Measurements from ENCODE around the gene RERE. TPM values are rescaled to one million over a fixed set of nuclear protein-coding genes. Genes with fewer than 3 reads are reported as not detected.

The RERE gene
- total RNA-seq, 2 donors from 2014 or later = 74.5 to 128 TPM

GRCh38 chr1:8649875-8650274 lies 167.6 kb downstream of the RERE start:
- Histone ChIP-seq H3K36me3 (replicated peaks in 1 of 2; ENCODE audit: insufficient read depth in 1 of 2, low read depth in 2 of 2) (no peaks in the 10 kb centered on the region), H3K4me1 (peaks cover 56% of the 10 kb centered on the region), H3K9me3 (no peaks in the 10 kb centered on the region), H3K27me3 (no peaks in the 10 kb centered on the region), H3K27ac (no peak overlapping the region), H3K4me3 (no peak overlapping the region)
- ATAC-seq (no peak), DNase-seq (no peak)
- WGBS, 2 donors = 92 to 96% methylated on average over 6 of the region's 6 CpGs
- no peak for TF ChIP-seq CTCF (IDR thresholded peaks at IDR 0.05)
- TF ChIP-seq POLR2A (IDR thresholded peaks at IDR 0.05) = no peak
- intact Hi-C loops (cut with DNase I) = no loop called here

GRCh38 chr1:8649027-8649426 lies 168.4 kb downstream of the RERE start:
- TF ChIP-seq CTCF (IDR thresholded peaks at IDR 0.05) (no peak), POLR2A (IDR thresholded peaks at IDR 0.05) (no peak)
- intact Hi-C loops (cut with DNase I) = no loop called here

GRCh38 chr1:8646996-8647395 lies 170.4 kb downstream of the RERE start:
- Histone ChIP-seq H3K36me3 (replicated peaks in 1 of 2; ENCODE audit: insufficient read depth in 1 of 2, low read depth in 2 of 2) (no peaks in the 10 kb centered on the region), H3K27me3 (no peaks in the 10 kb centered on the region), H3K27ac (no peak overlapping the region), H3K4me3 (no peak overlapping the region), H3K9me3 (no peaks in the 10 kb centered on the region), H3K4me1 (peaks cover 67% of the 10 kb centered on the region)
- WGBS, 2 donors = 65 to 75% methylated on average over 3 of the region's 3 CpGs
- intact Hi-C loops (cut with DNase I) = no loop called here
- DNase-seq (no peak), ATAC-seq (no peak)
- TF ChIP-seq POLR2A (IDR thresholded peaks at IDR 0.05) = no peak
- TF ChIP-seq CTCF (IDR thresholded peaks at IDR 0.05) = no peak

More at GRCh38 chr1:8649027-8649426, 168.4 kb downstream of the RERE start:
- Histone ChIP-seq H3K36me3 (replicated peaks in 1 of 2; ENCODE audit: insufficient read depth in 1 of 2, low read depth in 2 of 2) (no peaks in the 10 kb centered on the region), H3K27ac (peak overlapping the region in 1 of 4 donors; percentile 10), H3K9me3 (no peaks in the 10 kb centered on the region), H3K4me1 (peaks cover 64% of the 10 kb centered on the region), H3K4me3 (no peak overlapping the region), H3K27me3 (no peaks in the 10 kb centered on the region)
- no peak for ATAC-seq
- 0 to 7% methylated on average over 1 of the region's 1 CpG for WGBS, 2 donors
- no peak for DNase-seq

GRCh38 chr1:8646189-8646588 lies 171.3 kb downstream of the RERE start:
- H3K27ac ChIP-seq = no peak overlapping the region
- DNase-seq (peak in 1 of 4 donors; percentile 21), ATAC-seq (no peak)
- intact Hi-C loops (cut with DNase I) = no loop called here
- H3K4me3 ChIP-seq = no peak overlapping the region
- no peaks in the 10 kb centered on the region for H3K9me3 ChIP-seq
- no peaks in the 10 kb centered on the region for H3K27me3 ChIP-seq
- 75 to 89% methylated on average over 6 of the region's 6 CpGs for WGBS, 2 donors
- TF ChIP-seq POLR2A (IDR thresholded peaks at IDR 0.05) (no peak), CTCF (IDR thresholded peaks at IDR 0.05) (no peak)
- no peaks in the 10 kb centered on the region for H3K36me3 ChIP-seq (replicated peaks in 1 of 2; ENCODE audit: insufficient read depth in 1 of 2, low read depth in 2 of 2)
- H3K4me1 ChIP-seq = peaks cover 65% of the 10 kb centered on the region

Data from body of pancreas (tissue), 4 donors.